GM12872 (cell line): ENCODE results near the gene KCNA5.

Experiments used
- CTCF ChIP-seq: IDR thresholded peaks from 3 replicates; pipeline ENCODE4 v1.5.1; 2011; ENCODE audit warnings: low read depth, mild to moderate bottlenecking, low read length, moderate library complexity; ENCODE audit not compliant: insufficient read depth

KCNA5 gene

DNA sequence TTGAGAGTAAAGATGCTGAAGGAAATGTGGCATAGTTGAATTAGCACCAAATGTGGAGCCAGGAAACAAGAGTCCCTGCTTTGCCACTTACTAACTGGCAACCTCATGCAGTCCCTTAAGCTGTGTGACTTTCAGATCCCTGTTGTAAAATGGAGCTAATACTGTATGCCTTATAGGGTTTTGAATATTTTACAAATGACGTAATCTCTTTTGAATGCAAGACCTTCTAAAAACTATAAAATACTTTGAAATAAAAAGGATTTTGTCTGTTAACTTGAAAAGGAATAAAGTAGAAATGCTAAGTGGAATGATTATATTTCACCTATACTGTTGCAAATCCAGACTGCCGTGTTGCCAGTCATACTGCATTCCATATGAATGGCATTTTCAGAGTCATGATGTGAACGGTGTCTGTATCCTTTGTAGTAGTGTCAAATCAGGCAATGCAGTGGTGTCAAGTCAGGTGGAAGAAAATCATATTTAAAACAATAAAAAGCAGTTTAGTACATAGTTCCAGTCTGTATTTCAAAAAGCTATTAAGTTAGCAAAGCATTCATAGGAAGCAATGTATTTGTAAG lies 21.3 kb downstream of the KCNA5 start:
- TF ChIP-seq CTCF: no peak

GRCh38 chr12:5066251-5066650 lies 22.6 kb downstream of the KCNA5 start:
- no peak for TF ChIP-seq CTCF

- TF ChIP-seq CTCF: no peak
These were observed 24.4 kb downstream of the KCNA5 start for GRCh38 chr12:5068126-5068525.

GRCh38 chr12:5068619-5069018 lies 24.9 kb downstream of the KCNA5 start:
- no peak for TF ChIP-seq CTCF

DNA sequence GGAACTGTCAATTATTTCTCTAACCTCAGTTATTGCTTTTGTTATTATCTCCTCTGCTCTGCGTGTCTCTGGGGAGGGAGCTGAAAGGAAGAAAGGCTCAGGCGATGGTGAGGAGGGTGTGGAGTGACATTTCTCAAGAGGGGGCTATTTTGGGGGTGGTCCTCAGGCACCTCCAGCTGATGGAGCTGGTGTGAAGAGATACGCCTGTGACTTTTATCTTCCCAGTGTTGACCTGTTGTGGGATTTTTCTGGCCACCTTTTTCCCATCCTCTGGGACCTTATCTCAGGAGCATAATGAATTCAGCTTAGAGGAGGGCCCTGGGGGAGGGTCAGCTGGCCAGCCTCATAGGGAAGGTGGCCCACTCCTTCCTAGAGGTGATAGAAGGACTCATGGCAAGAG lies 26.4 kb downstream of the KCNA5 start:
- TF ChIP-seq CTCF: no peak

GRCh38 chr12:5071496-5071895 lies 27.8 kb downstream of the KCNA5 start:
- no peak for TF ChIP-seq CTCF

DNA sequence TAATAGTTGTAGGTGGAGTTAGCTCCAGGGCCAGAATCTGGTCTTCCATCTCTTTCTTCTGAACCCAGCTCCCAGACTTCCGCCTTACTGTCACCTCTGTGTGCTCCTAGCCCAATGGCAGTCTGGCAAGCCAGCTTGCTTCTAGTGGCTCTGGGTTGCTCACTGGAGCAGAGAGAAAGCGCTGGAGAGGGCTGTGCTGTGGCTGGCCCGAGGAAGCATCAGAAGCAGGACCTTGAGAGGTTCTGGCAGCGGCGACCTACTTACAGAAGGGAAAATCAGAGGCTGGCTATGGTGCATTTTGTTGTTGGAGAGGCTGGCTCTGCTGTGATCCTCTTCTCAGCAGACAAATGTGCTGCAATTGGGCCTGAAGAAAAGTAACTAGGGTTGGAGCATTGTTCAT lies 28.6 kb downstream of the KCNA5 start:
- no peak for TF ChIP-seq CTCF
